Left forelimb (tissue), 1 donor: Measurements from ENCODE around the gene DEPDC4.
"Not testable (repeated sequence)": the region's sequence is repeated elsewhere in the genome, so short reads cannot be mapped to it uniquely, and the experiment has no call there.

Experiments
- DNase-seq: peaks from one replicate; pipeline ENCODE4 v3.0.0-alpha.2; 2018; ENCODE audit warnings: low spot score

Gene DEPDC4

GRCh38 chr12:100263131-100263530 is 3.7 kb downstream of the DEPDC4 start:
- DNase-seq, result no peak

GRCh38 chr12:100258127-100258526 is 8.8 kb downstream of the DEPDC4 start:
- DNase-seq, result no peak

- DNase-seq, result no peak
These were observed 12.0 kb downstream of the DEPDC4 start for GRCh38 chr12:100254876-100255275.

- no peak for DNase-seq
These were observed 13.4 kb downstream of the DEPDC4 start for GRCh38 chr12:100253437-100253836.

- DNase-seq, result no peak
These were observed 15.0 kb downstream of the DEPDC4 start for GRCh38 chr12:100251917-100252316.

GRCh38 chr12:100249941-100250340 is 16.9 kb downstream of the DEPDC4 start:
- no peak for DNase-seq

GRCh38 chr12:100248886-100249285 is 18.0 kb downstream of the DEPDC4 start:
- DNase-seq, result no peak

- no peak for DNase-seq
These were observed 19.1 kb downstream of the DEPDC4 start for GRCh38 chr12:100247765-100248164.

- no peak for DNase-seq
These were observed 23.7 kb downstream of the DEPDC4 start for GRCh38 chr12:100243137-100243536.

- no peak for DNase-seq
These were observed 27.3 kb downstream of the DEPDC4 start for GRCh38 chr12:100239589-100239988.

- no peak for DNase-seq
These were observed 28.1 kb downstream of the DEPDC4 start for GRCh38 chr12:100238801-100239200.

GRCh38 chr12:100234591-100235304 is 32.1 kb downstream of the DEPDC4 start:
- no peak for DNase-seq

GRCh38 chr12:100234166-100234565 is 32.7 kb downstream of the DEPDC4 start:
- no peak for DNase-seq

GRCh38 chr12:100231873-100232272 is 35.0 kb downstream of the DEPDC4 start:
- not testable (repeated sequence) for DNase-seq

- DNase-seq, result no peak
These were observed 37.0 kb downstream of the DEPDC4 start for GRCh38 chr12:100229876-100230275.

GRCh38 chr12:100229036-100229635 is 37.7 kb downstream of the DEPDC4 start:
- DNase-seq, result no peak

- no peak for DNase-seq
These were observed 41.4 kb downstream of the DEPDC4 start for GRCh38 chr12:100225491-100225890.

GRCh38 chr12:100222173-100222572 is 44.7 kb downstream of the DEPDC4 start:
- not testable (repeated sequence) for DNase-seq

GRCh38 chr12:100221523-100221922 is 45.4 kb downstream of the DEPDC4 start:
- no peak for DNase-seq

- DNase-seq, result no peak
These were observed 47.4 kb downstream of the DEPDC4 start for GRCh38 chr12:100219328-100220109.

GRCh38 chr12:100216337-100216736 is 50.5 kb downstream of the DEPDC4 start:
- no peak for DNase-seq

- DNase-seq, result no peak
These were observed 51.7 kb downstream of the DEPDC4 start for GRCh38 chr12:100215209-100215608.

- no peak for DNase-seq
These were observed 52.4 kb downstream of the DEPDC4 start for GRCh38 chr12:100214518-100214917.
